DMS153 treated with DMSO at 0.1 percent for 48 hours (cell line): ENCODE results near the gene CHST10.
"Not testable (repeated sequence)": the region's sequence is repeated elsewhere in the genome, so short reads cannot be mapped to it uniquely, and the experiment has no call there.

Source experiments
- DNase-seq: peaks from one replicate; lab custom pipeline; 2025; ENCODE audit not compliant: unreplicated experiment; lab: John Stamatoyannopoulos, UW

CHST10 gene

DNA sequence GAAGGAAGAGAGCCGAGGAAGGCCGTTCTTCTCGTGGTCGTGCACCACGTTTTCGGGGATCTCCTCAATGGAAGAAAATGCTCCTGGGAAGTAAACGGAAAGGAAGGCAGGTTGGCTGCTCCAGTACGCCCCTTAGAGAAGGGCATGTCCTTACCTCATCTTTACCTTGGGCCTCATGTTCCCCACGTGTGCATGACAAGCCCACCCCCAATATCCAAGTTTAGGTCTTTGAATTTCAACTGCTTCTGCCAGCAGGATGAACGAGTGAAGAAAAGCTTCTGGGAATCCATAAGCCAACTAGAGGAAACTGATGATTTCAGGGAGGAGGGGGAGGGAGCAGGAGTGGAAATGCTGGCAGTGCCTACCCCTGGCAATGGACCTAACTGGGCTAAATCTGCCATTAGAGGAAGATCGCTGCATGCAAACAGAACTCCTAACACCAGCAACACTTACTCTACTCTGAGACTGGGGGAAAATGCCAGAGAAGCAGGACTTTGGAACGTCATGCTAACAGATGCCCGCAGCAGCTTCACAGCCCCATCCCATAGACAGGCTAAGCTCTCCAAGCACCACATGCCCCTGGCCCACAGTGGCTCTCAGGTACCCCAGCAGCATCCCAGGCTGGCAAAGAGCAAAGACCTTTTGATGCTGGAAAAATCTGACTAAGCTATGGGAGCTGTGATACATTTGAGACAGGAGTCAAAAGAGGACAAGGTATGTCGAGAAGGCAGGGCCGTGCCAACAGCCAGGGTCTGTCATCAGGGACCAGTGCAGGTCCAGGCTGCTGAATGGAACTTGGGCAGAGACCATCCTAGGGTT, 21.7 kb downstream of the CHST10 start:
- DNase-seq, result no peak

DNA sequence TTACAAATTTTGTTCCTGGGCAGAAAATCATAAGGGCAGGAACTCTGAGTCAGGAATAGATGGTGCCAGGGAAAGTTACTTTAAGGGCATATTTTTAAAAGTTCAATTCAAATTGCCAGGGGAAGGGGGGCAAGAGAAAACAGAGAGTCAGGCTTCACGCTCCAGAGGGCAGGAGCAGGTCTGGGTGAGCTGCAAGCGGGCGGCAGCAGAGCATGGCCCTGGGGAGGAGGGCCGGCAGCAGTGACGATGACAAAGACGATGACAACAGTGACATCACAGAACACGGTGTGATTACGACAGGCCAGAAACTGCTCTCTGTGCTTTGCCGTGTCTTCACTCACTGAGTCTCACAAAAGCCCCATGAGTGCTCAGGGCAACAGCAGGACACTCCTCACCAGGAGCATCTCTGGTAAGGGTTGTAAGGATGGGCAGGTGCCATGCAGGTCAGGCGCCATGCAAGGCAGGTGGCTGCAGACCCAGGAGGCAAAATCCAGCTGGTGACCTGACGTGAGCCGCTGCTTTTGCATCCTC, 23.3 kb downstream of the CHST10 start:
- DNase-seq, result no peak

DNA sequence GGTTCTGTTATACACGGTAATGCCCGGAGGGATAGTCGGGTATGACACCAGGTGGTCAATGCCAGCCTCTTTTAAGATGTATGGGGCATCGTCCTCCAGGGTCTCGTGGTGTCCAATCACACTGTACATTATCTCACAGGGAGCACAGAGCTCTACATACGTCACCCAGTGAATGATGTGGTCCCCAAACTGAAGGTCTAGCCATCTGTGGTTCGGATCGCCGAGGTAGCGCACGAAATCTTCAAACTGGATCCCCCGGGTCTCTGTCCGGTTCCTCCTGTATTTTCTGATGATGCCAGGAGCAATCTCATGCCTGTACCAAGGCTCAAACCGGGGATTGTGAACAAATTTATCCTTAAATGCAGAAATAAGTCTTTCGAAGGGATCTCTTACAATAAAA, 24.1 kb downstream of the CHST10 start:
- DNase-seq, result no peak

DNA sequence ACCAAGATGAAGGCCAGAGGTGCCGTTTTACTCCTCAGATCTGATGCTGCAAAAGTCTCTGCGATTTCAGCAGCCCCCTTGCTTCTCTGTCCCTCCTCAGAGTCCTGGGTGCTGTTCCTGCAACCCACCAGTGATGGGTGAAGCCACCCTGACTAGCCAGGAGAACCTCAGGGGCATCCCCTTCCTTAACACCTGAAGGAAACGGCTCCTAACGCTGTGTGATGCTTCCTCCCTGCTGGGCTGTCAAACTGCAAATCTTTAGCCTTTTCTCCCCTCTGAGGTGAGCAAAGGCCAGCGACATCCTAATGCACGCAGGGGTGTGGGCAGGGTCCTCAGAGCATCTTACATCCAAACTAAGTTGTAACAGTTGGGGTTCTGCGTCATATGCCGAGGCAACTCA, 24.8 kb downstream of the CHST10 start:
- DNase-seq, result no peak

DNA sequence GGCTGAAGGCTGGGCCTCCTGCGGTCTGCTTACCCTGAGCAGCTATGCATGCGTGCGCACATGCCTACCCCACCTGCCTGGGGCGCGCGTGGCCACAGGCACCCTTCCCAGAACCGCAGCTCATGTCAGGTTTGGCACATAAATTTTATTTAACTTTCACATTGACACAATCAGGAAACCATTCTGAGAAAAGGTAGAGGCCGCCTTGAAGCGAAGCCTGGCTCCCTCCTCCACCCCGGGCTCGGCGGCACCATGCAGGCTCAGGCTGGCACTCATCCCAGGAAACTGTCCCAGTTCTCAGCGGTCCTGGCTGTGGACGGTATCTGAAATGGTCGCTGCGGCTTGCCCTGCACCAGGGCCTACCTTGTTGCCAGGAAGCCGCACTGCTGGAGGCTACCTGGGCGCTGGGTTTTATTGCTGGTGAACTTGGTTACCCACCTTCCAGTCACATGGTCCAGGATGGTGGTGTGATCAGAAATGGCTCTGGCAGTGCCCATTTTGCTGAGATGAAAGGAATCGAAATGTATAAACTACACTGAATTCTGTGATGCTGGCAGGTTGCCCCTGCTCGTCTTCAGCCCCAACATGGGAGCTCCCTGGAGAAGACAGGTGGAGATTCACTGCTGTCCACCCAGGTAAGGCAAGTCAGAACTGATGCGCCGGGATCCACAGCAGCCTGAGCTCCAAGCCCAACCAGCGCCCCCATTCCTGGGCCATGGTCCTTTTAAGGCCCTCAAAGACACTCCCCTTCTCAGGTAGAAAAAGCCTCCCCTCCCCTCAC, 25.5 kb downstream of the CHST10 start:
- DNase-seq, result peak; percentile 4

DNA sequence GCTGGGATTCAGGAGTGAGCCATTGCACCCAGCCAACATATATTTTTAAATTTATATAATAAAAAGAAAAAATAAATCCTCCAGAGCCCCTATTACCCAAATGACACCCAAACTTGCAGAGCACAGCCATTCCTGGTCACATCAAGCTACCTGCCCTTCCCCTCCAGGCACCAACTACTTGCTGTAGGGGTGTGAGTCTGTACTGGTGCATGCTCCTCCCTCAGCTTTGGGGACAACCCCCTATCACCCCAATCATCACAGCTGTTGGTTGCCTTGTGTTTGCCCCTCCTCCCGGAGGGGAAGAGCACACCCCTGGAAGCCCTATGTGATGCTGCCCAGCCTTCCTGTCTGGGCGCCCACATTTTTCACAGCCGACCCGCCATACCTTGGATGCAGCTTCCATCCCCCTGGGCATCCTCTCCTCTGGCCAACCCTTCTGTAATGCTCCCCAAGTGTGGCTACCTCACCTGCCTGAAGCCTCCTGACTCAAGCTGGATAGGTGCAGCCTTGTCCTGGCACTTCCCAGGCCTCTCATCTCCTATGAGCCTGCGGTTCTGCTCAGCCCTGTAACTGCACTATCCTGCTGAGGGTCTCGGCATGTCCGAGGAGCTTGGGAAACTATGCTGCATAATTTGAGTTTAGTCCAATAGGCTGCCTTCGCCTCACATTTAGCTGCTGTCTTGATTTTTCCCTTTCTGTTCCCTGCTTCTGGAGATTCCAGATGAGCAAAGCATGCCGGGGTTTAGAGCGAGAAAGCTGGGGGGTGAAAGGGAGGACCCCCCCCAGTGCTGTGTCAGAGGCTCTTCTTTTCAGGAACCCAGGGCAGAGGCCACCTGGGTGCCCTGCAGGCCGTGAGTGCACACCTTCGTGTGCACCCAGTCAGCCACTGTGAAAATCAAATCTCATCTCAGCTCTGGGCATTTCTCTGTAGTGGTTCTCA, 27.2 kb downstream of the CHST10 start:
- DNase-seq, result no peak

DNA sequence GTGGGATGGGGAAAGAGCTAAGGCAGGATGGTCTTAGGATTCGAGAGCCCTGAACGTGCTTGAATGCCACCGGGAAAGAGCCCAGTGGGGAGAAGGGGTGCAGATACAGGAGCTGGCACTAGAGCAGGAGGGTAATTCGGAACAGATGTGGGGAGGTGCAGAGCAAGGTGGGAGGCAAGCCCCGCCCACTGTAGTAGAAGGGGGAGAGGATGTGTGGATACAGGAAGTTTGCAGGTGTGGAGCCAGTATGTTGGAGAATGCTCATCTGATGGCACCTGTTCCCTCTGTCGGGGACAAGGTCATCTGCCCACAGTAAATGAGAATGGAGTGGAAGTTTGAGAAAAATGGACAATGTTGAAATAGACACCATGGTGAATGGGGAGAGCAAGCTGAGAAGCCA, 28.8 kb downstream of the CHST10 start:
- no peak for DNase-seq

DNA sequence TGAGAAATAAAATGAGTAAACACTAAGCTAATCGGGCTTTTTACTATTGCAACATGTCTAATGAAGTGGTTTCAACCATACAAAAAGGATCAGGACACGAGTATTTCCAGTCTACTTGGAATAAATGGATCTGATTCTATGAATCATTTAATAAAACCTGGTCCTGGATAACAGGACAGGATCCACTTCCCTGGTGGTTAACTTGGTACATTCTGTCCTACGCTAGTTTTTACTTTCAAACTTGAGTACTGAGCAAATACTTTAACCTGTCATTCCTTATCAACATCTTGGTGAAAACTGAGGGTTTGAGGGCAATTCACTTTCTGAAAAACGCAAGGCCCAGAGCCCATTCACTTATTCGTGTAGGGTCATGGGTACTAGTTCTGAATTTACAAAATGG, 33.5 kb downstream of the CHST10 start:
- DNase-seq, result no peak

DNA sequence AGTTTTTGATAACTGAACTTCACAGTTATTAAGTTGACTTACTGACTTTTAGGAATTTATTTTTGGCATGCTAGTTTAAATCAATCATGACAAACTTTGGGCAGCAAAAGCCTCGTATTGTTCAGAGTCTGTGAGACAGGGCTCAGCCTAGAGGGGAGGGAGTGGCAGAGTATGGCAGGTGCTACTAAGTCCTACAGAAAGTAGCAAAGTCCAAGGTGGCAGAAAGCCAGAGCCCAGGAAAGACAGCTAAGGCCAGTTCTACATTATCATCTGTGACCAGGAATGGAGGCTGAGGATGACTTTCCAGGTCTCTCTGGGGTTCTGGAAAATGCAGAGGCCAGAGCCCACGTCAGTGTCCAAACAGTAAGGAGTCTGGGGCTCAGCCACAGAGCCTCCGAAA, 34.2 kb downstream of the CHST10 start:
- DNase-seq, result no peak

DNA sequence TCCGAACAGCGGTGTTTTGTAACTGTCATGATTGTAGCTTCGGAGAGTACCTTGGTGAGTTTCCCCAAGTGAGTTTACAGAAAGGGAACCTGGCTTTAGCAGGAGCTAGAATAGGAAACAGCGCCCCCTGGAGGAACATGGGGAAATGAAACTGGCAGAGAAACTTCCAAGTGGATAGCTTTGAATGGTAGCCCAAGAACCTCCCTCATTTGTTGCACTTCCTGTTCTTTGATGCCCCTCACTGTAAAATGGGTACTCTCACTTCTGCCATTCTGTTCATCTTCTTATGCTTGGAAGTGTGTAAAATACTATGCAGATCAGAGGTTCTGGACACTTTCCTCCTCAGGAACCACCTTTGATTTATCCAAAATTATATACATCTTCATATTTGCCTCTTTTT, 36.2 kb downstream of the CHST10 start:
- DNase-seq, result peak; percentile 76

DNA sequence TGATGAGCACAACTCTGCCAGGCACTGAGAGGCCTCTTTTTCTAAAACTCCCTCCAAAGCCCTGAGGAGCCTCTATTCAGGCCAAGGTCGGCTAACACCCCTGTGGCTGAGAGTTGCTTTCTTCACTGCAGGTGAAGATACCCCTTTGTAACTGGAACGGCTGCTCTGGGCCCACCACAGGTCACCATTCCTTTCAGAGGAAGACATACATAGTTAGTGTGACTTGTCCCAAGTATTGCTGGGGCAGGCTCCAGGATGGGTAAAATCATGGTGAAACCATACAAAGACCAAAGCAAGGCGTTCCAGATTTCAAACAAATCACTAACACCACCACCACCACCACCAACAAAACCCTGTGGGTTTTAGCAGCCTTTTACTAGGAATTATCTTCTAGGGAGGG, 36.8 kb downstream of the CHST10 start:
- no peak for DNase-seq

DNA sequence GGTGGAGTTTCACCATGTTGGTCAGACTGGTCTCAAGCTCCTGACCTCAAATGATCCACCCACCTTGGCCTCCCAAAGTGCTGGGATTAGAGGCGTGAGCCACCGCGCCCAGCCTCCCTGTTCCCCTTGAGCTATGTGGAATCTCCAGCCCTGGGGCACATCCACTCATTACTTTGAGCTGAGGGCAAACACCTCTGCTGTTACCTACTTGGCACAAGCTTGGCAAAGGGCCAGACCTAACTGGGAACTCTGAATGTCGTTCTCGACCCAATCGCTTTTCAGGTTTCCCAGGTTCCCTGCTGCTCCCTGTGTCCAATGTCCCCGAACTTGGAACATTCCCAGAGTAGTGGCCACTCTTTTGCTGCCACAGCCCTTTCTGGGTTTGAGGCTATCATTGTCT, 40.6 kb downstream of the CHST10 start:
- no peak for DNase-seq

DNA sequence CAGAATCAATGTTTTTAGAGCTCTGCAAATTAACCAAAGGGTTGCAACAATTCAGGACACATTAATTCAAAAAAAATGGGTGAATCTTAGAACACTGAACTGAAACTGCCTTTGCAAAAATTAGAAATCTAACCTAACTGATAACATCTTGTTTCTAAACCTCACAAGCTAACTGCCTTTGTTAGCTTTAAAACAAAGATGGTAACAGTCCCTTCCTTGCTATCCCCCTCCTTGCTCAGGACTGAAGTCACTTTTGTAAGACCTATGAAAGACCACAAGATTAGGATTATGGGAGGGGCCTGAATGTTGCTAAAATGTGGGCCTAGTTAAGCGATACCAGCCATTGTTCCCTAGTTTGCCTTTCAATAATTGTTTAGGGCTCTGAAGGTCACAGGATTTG, 50.3 kb downstream of the CHST10 start:
- DNase-seq, result no peak

DNA sequence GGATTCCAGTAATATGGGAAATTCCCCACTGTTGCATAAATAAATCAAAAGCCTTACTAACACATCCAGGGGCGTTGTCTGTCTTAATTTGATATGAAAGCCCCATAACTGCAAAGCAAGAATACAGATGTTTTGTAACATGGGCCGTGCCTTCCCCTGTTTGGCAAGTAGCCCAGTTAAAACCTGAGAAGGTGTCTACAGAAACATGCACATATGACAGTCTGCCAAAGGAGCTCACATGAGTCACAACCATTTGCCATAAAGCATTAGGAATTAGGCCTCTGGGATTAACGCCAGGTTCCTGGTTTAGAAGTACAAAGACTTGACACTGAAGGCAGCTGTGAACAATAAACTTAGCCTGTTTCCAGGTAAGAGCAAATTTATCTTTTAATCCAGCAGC, 52.0 kb downstream of the CHST10 start:
- peak; percentile 5 for DNase-seq

DNA sequence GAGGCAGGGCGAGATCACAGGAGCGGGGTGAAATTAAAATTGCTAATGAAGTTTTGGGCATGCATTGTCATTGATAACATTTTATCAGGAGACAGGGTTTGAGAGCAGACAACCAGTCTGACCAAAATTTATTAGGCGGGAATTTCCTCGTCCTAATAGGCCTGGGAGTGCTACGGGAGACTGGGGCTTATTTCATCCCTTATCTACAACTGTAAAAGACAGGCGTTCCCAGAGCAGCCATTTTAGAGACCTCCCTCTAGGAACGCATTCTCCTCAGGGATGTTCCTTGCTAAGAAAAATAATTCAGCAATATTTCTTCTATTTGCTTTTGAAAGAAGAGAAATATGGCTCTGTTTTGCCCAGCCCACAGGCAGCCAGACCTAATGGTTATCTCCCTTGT, 55.2 kb downstream of the CHST10 start:
- DNase-seq, result not testable (repeated sequence)

DNA sequence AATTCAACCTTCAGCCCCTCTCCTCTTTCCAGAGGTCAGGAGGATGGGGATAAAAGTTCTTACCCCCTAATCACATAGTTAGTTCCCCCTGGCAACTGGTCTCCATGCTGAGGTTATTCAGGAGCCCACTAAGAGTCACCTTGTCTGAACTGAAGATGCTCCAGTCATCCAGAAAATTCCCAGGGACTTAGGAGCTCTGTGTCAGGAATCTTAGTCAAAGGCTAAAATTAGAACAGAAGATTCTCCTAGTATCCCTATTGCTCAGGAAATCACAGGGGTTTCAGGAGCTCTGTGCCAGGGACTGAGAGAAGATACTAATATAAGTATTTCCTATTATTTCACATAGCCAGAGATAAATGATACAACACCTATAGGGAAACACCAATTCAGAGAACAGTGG, 57.9 kb downstream of the CHST10 start:
- DNase-seq, result no peak

DNA sequence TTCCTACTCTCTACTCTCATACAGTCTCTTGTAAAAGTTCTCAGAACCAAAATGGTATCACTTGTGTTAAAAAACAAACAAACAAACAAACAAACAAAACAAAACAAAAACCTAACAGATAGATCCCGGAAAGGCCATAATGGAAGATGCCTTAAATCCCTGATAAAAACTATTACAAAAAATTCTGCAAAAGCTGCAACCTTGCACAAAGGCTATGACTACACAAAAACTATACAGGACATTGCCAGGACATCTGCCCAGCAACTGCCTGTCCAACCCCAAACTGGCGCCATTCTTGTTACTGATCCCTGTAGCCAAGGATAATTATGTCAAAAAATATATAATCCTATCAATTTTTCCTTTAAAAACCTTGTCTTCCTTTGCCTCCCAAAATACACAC, 58.9 kb downstream of the CHST10 start:
- DNase-seq, result no peak

DNA sequence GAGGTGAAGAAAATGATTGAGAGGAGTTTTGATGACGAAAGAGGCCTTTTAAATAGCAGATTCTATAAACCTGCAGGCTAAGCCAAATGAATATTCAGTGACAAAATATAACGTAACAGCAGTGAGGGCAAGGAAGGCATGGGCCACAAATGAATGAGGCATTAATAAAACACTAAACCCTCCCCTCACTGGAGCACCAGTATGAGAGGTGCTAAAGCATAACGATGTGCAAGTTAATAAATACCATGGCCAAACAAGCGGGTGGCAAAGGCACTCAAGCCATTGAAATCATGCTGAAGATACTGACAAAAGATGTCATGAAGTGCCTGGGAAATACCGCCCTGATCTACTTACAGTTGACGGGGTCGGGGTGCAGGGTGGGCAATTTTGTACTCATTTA, 64.9 kb downstream of the CHST10 start:
- DNase-seq, result no peak

DNA sequence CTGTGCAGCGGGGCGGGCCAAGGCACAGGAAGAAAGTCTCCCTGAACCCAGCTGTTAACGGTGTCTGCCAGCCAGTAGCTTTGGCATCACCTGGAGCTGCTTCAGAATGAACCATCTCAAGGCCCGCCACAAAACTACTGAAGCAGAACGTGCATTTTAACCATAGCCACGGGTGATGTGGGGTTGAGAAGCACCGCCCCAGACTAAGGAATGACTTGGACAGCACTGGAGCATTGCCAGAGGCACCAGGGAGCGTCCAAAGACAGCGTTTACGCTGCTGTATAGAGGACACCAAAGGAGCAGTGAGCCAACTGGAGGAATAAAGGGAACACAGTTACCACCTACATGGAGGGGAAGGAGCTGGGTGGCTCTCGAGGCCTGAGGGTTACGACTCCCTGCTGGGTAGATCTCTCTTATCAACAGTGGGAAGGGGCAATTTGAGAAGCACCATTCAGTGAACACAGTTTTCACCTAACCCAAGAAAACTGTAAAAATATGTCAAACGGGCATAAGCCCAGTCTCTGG, 66.7 kb downstream of the CHST10 start:
- DNase-seq, result no peak

DNA sequence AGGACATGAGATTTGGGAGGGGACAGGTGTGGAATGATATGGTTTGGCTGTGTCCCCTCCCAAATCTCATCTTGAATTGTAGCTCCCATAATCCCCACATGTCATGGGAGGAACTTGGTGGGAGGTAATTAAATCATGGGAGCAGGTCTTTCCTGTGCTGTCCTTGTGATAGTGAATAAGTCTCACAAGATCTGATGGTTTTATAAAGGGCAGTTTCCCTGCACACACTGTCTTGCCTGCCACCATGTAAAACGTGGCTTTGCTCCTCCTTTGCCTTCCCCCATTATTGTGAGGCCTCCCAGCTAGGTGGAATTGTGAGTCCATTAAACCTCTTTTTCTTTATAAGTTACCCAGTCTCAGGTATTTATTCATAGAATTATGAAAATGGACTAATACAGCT, 72.3 kb downstream of the CHST10 start:
- DNase-seq, result not testable (repeated sequence)

DNA sequence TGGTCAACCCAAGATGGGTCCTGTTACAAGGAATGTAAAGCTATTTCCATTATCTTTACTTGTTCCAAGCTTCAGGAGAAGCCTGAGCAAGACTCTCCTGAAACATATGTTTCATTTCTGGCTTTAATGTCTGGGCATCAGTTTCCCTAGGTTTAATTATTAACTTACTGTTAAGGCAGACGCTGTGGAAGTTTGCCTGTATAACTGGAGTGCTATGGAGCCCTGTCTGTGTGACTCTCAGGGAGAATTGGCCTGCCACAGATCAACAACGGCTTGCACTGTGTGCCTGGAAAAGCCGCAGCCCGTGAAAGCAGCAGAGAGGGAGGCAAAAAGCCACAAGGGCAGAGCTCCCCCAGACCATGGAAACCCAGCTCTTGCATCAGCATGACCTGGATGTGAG, 73.0 kb downstream of the CHST10 start:
- no peak for DNase-seq
